MM.1S (cell line): ENCODE data around the gene MAT1A.
"Not testable (repeated sequence)": the region's sequence is repeated elsewhere in the genome, so short reads cannot be mapped to it uniquely, and the experiment has no call there.

Experiments
- DNase-seq: peaks from one replicate; pipeline ENCODE4 v3.0.0-alpha.2; 2015
- H2AFZ ChIP-seq: fragments of 300-600 bp; sonication (generic); 2 replicates; pipeline ENCODE4 v1.6.0; 2016; ENCODE audit warnings: antibody characterized with exemption, low read length
- H3F3A ChIP-seq: fragments of 300-600 bp; sonication (generic); 2 replicates; pipeline ENCODE4 v1.6.1; 2016; ENCODE audit warnings: mild to moderate bottlenecking, antibody characterized with exemption, low read length, moderate library complexity, mixed read lengths; ENCODE audit not compliant: insufficient read depth
- H3K27ac ChIP-seq: fragments of 300-600 bp; sonication (generic); 2 replicates; pipeline ENCODE4 v1.5.1; 2016; ENCODE audit warnings: mild to moderate bottlenecking, low read length
- H3K27me3 ChIP-seq: fragments of 300-600 bp; sonication (generic); replicated peaks from 2 replicates; pipeline ENCODE4 v1.6.0; 2016; ENCODE audit warnings: low read length; ENCODE audit not compliant: insufficient read depth
- H3K36me3 ChIP-seq: fragments of 300-600 bp; sonication (generic); replicated peaks from 2 replicates; pipeline ENCODE4 v1.6.1; 2016; ENCODE audit warnings: mild to moderate bottlenecking, low read length, mixed read lengths; ENCODE audit not compliant: insufficient read depth
- H3K4me1 ChIP-seq: fragments of 300-600 bp; sonication (generic); 2 replicates; pipeline ENCODE4 v1.6.1; 2016; ENCODE audit warnings: low read length, mixed read lengths
- H3K4me2 ChIP-seq: fragments of 300-600 bp; sonication (generic); 2 replicates; pipeline ENCODE4 v1.6.0; 2016; ENCODE audit warnings: low read depth, low read length
- H3K4me3 ChIP-seq: fragments of 300-600 bp; sonication (generic); 2 replicates; pipeline ENCODE4 v1.5.1; 2016; ENCODE audit warnings: low read length, mixed read lengths
- H3K79me2 ChIP-seq: fragments of 300-600 bp; sonication (generic); 2 replicates; pipeline ENCODE4 v1.6.1; 2016; ENCODE audit warnings: mixed run types, low read length, mixed read lengths
- H3K9ac ChIP-seq: fragments of 300-600 bp; sonication (generic); 2 replicates; pipeline ENCODE4 v1.6.1; 2016; ENCODE audit warnings: low read length, mixed read lengths
- H3K9me2 ChIP-seq: fragments of 300-600 bp; sonication (generic); replicated peaks from 2 replicates; pipeline ENCODE4 v1.6.1; 2016; ENCODE audit warnings: mild to moderate bottlenecking, low read length, mixed read lengths; ENCODE audit not compliant: insufficient read depth
- H3K9me3 ChIP-seq: fragments of 300-600 bp; sonication (generic); replicated peaks from 2 replicates; pipeline ENCODE4 v1.6.1; 2016; ENCODE audit warnings: mild to moderate bottlenecking, low read length, mixed read lengths; ENCODE audit not compliant: insufficient read depth
- H4K20me1 ChIP-seq: fragments of 300-600 bp; sonication (generic); 2 replicates; pipeline ENCODE4 v1.6.1; 2016; ENCODE audit warnings: mild to moderate bottlenecking, low read length, moderate library complexity, mixed read lengths; ENCODE audit not compliant: insufficient read depth

The MAT1A gene

DNA sequence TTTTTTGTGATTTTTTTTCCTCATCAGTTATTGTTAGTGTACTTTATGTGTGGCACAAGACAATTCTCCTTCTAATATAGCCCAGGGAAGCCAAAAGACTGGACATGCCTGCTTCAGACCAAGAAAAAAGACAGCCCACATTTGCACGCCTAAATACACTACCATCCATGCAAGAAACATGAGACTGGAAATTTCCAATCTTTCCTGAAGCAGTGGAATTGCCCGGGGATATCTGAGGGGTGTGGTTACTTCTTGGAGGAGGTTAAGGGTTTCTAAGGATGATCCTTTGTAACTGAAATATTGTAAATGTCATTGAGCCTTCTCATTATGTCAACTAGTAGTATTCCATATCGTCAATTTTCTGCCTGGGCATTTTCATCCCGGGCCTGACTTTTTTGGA, 47.1 kb downstream of the MAT1A start:
- H3K4me2 ChIP-seq, H3K9me2 ChIP-seq, H3F3A ChIP-seq, H3K27me3 ChIP-seq, H3K9ac ChIP-seq, H3K4me1 ChIP-seq, H2AFZ ChIP-seq, H3K79me2 ChIP-seq, H3K4me3 ChIP-seq, H4K20me1 ChIP-seq, H3K9me3 ChIP-seq, H3K36me3 ChIP-seq, DNase-seq, H3K27ac ChIP-seq: not testable (repeated sequence)

DNA sequence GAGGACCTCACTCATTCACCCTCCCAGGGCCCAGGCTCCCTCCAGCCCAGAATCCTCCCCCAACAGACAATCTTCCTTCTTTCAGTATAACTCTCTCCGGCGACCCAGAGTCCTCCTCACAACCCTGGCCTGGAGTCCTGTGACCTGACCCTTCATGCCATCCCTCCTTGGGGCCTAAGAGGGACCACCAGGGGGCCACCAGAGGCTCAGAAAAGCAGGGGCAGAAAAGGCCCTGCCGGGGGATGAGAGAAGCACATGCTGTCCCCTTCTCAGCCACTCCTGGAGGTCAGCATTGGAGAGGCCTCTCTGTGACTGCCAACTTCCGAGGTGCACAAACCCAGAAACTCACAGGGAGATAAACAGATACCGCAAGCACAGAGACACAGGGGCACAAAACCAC, 53.0 kb downstream of the MAT1A start:
- H3K36me3 ChIP-seq, H4K20me1 ChIP-seq, H3K4me2 ChIP-seq, H2AFZ ChIP-seq, H3K27me3 ChIP-seq, H3K9ac ChIP-seq, DNase-seq, H3K4me1 ChIP-seq, H3K9me2 ChIP-seq, H3F3A ChIP-seq, H3K27ac ChIP-seq, H3K4me3 ChIP-seq, H3K79me2 ChIP-seq, H3K9me3 ChIP-seq: not testable (repeated sequence)

DNA sequence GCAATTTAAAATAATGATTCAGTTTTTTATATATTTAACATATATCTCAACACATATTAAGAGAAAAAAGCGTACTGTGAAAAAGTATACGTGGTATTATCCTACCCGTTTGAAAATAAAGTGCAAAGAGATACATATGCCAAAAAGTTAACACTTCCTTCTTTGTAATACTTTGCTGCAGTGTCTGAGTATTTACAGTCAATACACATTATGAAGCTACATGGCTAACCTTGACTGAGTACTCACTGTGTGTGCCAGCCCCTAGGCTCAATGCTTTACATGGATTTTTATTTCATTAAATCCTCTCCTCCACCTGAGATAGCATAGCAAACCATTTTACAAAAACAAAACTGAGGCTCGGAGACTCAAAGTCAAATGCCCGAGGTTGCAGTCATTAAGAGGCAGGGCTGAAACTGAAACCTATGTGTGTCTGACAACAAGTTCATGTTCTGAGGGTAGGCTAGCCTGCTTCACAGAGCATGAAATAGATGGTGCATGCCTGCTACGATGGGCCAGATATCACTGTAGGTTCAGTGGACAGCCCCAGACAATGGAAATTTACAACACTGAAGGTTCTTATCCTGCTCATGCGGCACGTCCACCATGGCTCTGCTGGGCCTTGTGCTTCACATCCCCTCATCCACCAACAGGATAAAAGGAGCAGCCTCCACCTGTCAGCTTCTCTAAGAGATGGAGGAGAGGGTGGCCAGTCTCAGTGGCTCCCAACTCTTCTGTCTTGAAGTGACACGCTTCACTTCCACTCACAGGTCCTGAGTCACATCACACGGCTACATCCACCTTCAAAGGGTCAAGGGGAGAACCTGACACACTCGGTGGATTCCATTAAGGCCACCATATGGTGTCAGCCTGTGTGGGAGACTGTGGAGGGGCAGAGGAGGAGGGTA, 54.9 kb downstream of the MAT1A start:
- DNase-seq = peak; percentile 70
- peak overlapping the region; percentile 41; the same call in 1 of the 2 replicates for H3K9ac ChIP-seq
- H3K79me2 ChIP-seq, H3K27me3 ChIP-seq, H3K36me3 ChIP-seq, H4K20me1 ChIP-seq, H3K9me3 ChIP-seq, H3F3A ChIP-seq, H3K9me2 ChIP-seq, H3K4me1 ChIP-seq: not testable (repeated sequence)
- H3K4me2 ChIP-seq = peak overlapping the region; percentile 76
- H2AFZ ChIP-seq = peak overlapping the region; percentile 92
- peak overlapping the region; percentile 42; the same call in 1 of the 2 replicates for H3K4me3 ChIP-seq
- H3K27ac ChIP-seq = peak overlapping the region; percentile 63; the same call in 1 of the 2 replicates

DNA sequence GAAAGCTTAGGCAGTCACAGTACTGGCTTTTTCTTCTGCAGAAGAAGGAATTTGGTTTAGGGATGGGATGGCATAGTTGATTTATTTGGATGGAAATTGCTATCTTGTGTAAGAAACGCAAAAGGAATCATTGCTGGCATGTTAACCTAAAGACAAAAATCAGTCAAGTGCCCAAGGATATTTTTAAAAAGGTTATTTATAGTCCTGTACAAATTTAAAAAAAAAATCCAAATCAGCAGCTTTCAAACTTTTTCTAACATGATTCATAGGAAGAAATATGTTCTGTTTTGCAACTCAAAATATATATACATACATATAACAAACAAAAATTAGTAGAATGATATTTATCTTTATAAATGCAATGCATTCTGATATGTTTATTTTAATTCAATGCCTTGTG, 55.6 kb downstream of the MAT1A start:
- H3K27ac ChIP-seq = peak overlapping the region; percentile 25; the same call in 1 of the 2 replicates
- H3K4me1 ChIP-seq, H3K9me2 ChIP-seq, H4K20me1 ChIP-seq, H3K27me3 ChIP-seq, H3K9me3 ChIP-seq, DNase-seq, H3K79me2 ChIP-seq, H3K9ac ChIP-seq, H3K36me3 ChIP-seq, H2AFZ ChIP-seq, H3F3A ChIP-seq: not testable (repeated sequence)
- H3K4me3 ChIP-seq = peak overlapping the region; percentile 25; the same call in 1 of the 2 replicates
- H3K4me2 ChIP-seq = peak overlapping the region; percentile 76

DNA sequence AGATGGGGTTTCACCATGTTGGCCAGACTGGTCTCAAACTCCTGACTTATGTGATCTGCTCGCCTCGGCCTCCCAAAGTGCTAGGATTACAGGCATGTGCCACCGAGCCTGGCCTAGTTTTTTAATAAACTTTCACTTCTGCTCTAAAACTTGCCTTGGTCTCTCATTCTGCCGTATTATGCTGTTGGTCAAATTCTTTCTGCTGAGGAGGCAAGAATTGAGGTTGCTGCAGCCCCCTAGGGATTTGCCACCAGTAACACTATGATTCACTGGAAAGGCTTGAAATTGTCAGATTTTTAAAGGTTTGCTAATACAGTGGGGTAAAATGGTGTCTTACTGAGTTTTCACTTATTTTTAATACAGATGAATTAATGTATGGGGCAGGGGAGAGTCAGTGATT, 62.7 kb downstream of the MAT1A start:
- not testable (repeated sequence) for H3K79me2 ChIP-seq, H3K4me3 ChIP-seq, H3K27me3 ChIP-seq, H4K20me1 ChIP-seq, H3K9me2 ChIP-seq, H3K9me3 ChIP-seq, H3K4me1 ChIP-seq, DNase-seq, H3K27ac ChIP-seq, H3K9ac ChIP-seq, H3F3A ChIP-seq, H2AFZ ChIP-seq, H3K36me3 ChIP-seq, H3K4me2 ChIP-seq

DNA sequence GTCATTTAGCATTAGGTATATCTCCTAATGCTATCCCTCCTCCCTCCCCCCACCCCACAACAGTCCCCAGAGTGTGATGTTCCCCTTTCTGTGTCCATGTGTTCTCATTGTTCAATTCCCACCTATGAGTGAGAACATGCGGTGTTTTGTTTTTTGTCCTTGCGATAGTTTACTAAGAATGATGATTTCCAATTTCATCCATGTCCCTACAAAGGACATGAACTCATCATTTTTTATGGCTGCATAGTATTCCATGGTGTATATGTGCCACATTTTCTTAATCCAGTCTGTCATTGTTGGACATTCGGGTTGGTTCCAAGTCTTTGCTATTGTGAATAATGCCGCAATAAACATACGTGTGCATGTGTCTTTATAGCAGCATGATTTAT, 66.4 kb downstream of the MAT1A start:
- not testable (repeated sequence) for H2AFZ ChIP-seq, H4K20me1 ChIP-seq, H3K9me3 ChIP-seq, H3K4me3 ChIP-seq, H3K4me1 ChIP-seq, H3K36me3 ChIP-seq, H3K9ac ChIP-seq, H3K27ac ChIP-seq, H3K4me2 ChIP-seq, H3F3A ChIP-seq, H3K9me2 ChIP-seq, DNase-seq, H3K79me2 ChIP-seq, H3K27me3 ChIP-seq
